ENCODE data around the gene PAX5. TPM values are rescaled to one million over a fixed set of nuclear protein-coding genes. Genes with fewer than 3 reads are reported as not detected.

PAX5 gene
- total and polyA plus RNA-seq, 2 experiments from 2014 or later = not detected

- in situ Hi-C loops (cut with MboI) = no loop called here
- Histone ChIP-seq H2AFZ (no peak overlapping the region), H3K79me2 (ENCODE audit: insufficient read depth) (no peaks in the 10 kb centered on the region), H3K4me2 (ENCODE audit: unreplicated experiment) (no peak overlapping the region), H3K9me3 (ENCODE audit: low read depth) (no peaks in the 10 kb centered on the region), H3K27ac (no peak overlapping the region), H3K4me3 (no peak overlapping the region), H3K4me1 (ENCODE audit: insufficient read depth) (no peaks in the 10 kb centered on the region), H3F3A (ENCODE audit: insufficient read depth) (no peaks in the 10 kb centered on the region), H3K27me3 (replicated peaks; ENCODE audit: insufficient read depth) (peaks cover 49% of the 10 kb centered on the region), H3K36me3 (ENCODE audit: low read depth) (no peaks in the 10 kb centered on the region), H3K9me2 (ENCODE audit: insufficient read depth) (no peaks in the 10 kb centered on the region), H4K20me1 (ENCODE audit: insufficient read depth) (no peaks in the 10 kb centered on the region), H3K9ac (no peak overlapping the region)
- DNase-seq = peak; percentile 40
- TF ChIP-seq EZH2phosphoT487 (IDR thresholded peaks at IDR 0.05; ENCODE audit: insufficient read depth, low read depth) (no peak), EZH2 (IDR thresholded peaks at IDR 0.05; ENCODE audit: insufficient read depth, poor library complexity, severe bottlenecking) (no peak)
- WGBS, 2 experiments (ENCODE audit: low coverage in 1 of 2, low lambda C conversion rate in 2 of 2, missing lambda C conversion rate in 2 of 2) = 29 to 31% methylated on average over 4 of the region's 4 CpGs
Measured at GRCh38 chr9:36903541-36904435, 130.3 kb downstream of the PAX5 start.

DNA sequence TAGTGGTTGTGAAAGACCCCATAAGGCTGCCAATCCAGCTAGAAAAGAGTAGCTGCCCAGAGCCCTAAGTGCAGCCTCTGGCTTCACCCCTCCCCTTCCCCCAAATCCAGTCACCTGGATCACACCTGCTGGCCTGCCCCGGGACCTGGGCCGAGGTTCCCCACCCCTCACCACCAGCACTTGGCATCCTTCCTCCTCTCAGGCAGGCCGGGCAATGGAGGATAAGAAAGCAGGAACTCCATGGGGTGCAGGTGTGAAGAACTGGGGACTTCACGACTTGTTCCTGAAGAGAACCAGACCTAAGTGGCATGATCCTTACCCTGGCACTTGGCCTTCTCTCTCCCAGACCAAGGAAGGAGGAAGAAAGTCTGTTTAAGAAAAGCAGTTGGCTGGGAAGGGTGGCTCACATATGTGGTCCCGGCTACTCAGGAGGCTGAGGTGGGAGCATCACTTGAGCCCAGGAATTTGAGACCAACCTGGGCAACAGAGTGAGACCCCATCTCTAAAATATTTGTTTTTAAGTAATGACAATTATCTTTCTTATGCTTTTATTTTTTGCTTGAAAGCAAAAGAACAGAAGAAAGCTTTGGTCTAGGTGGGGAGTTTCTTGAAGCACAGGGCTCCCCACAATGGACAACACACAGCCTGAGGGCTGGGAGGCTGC lies 131.1 kb downstream of the PAX5 start:
- H3K27me3 ChIP-seq (replicated peaks; ENCODE audit: insufficient read depth) = peaks cover 47% of the 10 kb centered on the region
- TF ChIP-seq EZH2phosphoT487 (IDR thresholded peaks at IDR 0.05; ENCODE audit: insufficient read depth, low read depth) = no peak
- TF ChIP-seq EZH2 (IDR thresholded peaks at IDR 0.05; ENCODE audit: insufficient read depth, poor library complexity, severe bottlenecking) = no peak
- 47 to 57% methylated on average over 5 of the region's 5 CpGs for WGBS, 2 experiments (ENCODE audit: low coverage in 1 of 2, low lambda C conversion rate in 2 of 2, missing lambda C conversion rate in 2 of 2)

DNA sequence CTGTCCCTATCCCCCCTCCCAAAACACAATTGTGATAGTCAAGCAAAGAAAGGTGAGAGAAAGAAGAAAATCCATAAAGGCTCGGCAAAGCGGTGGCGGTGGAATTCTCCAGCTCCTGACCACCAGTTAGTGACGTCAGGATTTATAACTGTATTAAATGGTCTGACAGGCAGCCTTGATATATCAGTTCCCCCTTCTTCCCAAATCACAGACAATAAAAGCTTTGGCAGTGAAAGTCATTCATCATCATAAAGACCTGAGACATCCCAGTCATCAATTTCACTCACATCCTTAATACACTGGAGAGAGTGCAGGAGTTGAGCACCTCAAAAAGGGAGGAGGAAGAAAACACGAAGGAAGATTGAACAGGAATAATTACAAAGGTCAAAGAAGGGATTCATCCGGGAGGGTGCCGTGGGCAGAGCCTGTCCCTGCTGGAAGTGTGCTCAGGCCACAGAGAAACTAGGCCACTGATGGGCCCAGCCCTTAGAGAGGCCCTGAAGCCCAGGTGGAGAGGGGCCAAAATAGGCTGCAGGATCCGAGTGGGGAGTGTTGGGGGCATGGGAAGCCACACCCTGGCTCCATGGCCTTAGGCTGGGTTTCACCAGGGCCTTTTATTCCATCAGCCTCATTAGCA lies 131.9 kb downstream of the PAX5 start:
- Histone ChIP-seq H3K9me3 (ENCODE audit: low read depth) (no peaks in the 10 kb centered on the region), H3K9ac (no peak overlapping the region), H3K4me1 (ENCODE audit: insufficient read depth) (no peaks in the 10 kb centered on the region), H3K9me2 (ENCODE audit: insufficient read depth) (no peaks in the 10 kb centered on the region), H4K20me1 (ENCODE audit: insufficient read depth) (no peaks in the 10 kb centered on the region), H3K27ac (no peak overlapping the region), H3K36me3 (ENCODE audit: low read depth) (no peaks in the 10 kb centered on the region), H3K4me3 (no peak overlapping the region), H3K4me2 (ENCODE audit: unreplicated experiment) (no peak overlapping the region), H3K27me3 (replicated peaks; ENCODE audit: insufficient read depth) (peaks cover 47% of the 10 kb centered on the region), H3F3A (ENCODE audit: insufficient read depth) (no peaks in the 10 kb centered on the region), H2AFZ (no peak overlapping the region), H3K79me2 (ENCODE audit: insufficient read depth) (no peaks in the 10 kb centered on the region)
- TF ChIP-seq EZH2phosphoT487 (IDR thresholded peaks at IDR 0.05; ENCODE audit: insufficient read depth, low read depth) (no peak), EZH2 (IDR thresholded peaks at IDR 0.05; ENCODE audit: insufficient read depth, poor library complexity, severe bottlenecking) (no peak)
- no peak for DNase-seq
- 41 to 44% methylated on average over 8 of the region's 8 CpGs for WGBS, 2 experiments (ENCODE audit: low coverage in 1 of 2, low lambda C conversion rate in 2 of 2, missing lambda C conversion rate in 2 of 2)
- in situ Hi-C loops (cut with MboI) = no loop called here

More for the DNA sequence above, 131.1 kb downstream of the PAX5 start:
- no peak overlapping the region for H3K9ac ChIP-seq
- no peak overlapping the region for H3K4me3 ChIP-seq
- no peak overlapping the region for H2AFZ ChIP-seq
- H3K27ac ChIP-seq = no peak overlapping the region
- no peak for DNase-seq
- no peak overlapping the region for H3K4me2 ChIP-seq (ENCODE audit: unreplicated experiment)
- no peaks in the 10 kb centered on the region for H3K4me1 ChIP-seq (ENCODE audit: insufficient read depth)
- no peaks in the 10 kb centered on the region for H3K36me3 ChIP-seq (ENCODE audit: low read depth)
- H3K79me2 ChIP-seq (ENCODE audit: insufficient read depth) = no peaks in the 10 kb centered on the region
- H3F3A ChIP-seq (ENCODE audit: insufficient read depth) = no peaks in the 10 kb centered on the region
- H3K9me2 ChIP-seq (ENCODE audit: insufficient read depth) = no peaks in the 10 kb centered on the region
- no peaks in the 10 kb centered on the region for H3K9me3 ChIP-seq (ENCODE audit: low read depth)
- H4K20me1 ChIP-seq (ENCODE audit: insufficient read depth) = no peaks in the 10 kb centered on the region
- in situ Hi-C loops (cut with MboI) = no loop called here

- Histone ChIP-seq H3F3A (ENCODE audit: insufficient read depth) (no peaks in the 10 kb centered on the region), H3K9me2 (ENCODE audit: insufficient read depth) (no peaks in the 10 kb centered on the region), H4K20me1 (ENCODE audit: insufficient read depth) (no peaks in the 10 kb centered on the region), H3K4me3 (no peak overlapping the region), H3K27ac (no peak overlapping the region), H3K4me2 (ENCODE audit: unreplicated experiment) (no peak overlapping the region), H3K9me3 (ENCODE audit: low read depth) (no peaks in the 10 kb centered on the region), H3K79me2 (ENCODE audit: insufficient read depth) (no peaks in the 10 kb centered on the region), H3K4me1 (ENCODE audit: insufficient read depth) (no peaks in the 10 kb centered on the region), H3K9ac (no peak overlapping the region), H3K36me3 (ENCODE audit: low read depth) (no peaks in the 10 kb centered on the region), H3K27me3 (replicated peaks; ENCODE audit: insufficient read depth) (peaks cover 47% of the 10 kb centered on the region), H2AFZ (no peak overlapping the region)
- in situ Hi-C loops (cut with MboI) = no loop called here
- WGBS, 2 experiments (ENCODE audit: low coverage in 1 of 2, low lambda C conversion rate in 2 of 2, missing lambda C conversion rate in 2 of 2) = 66 to 67% methylated on average over 7 of the region's 7 CpGs
- no peak for DNase-seq
- TF ChIP-seq EZH2phosphoT487 (IDR thresholded peaks at IDR 0.05; ENCODE audit: insufficient read depth, low read depth) = no peak
- TF ChIP-seq EZH2 (IDR thresholded peaks at IDR 0.05; ENCODE audit: insufficient read depth, poor library complexity, severe bottlenecking) = no peak
Measured at GRCh38 chr9:36901528-36901927, 132.5 kb downstream of the PAX5 start.
